Measurements from ENCODE around the gene CDK5RAP2.

The CDK5RAP2 gene

GRCh38 chr9:120393386-120394057 is 186.4 kb downstream of the CDK5RAP2 start:
- Histone ChIP-seq H3K9me2 (replicated peaks; ENCODE audit: low read depth, low read length) (no peaks in the 10 kb centered on the region), H3K36me3 (ENCODE audit: insufficient read depth, low read length) (peaks cover 86% of the 10 kb centered on the region), H4K20me1 (ENCODE audit: insufficient read depth, low read length, poor library complexity, severe bottlenecking) (peaks cover 4% of the 10 kb centered on the region), H3K9me3 (ENCODE audit: insufficient read depth, low read depth, low read length) (no peaks in the 10 kb centered on the region), H3K4me2 (ENCODE audit: low read depth, low read length, poor library complexity, severe bottlenecking) (peak overlapping the region; percentile 59), H3K9ac (ENCODE audit: low read depth, low read length, poor library complexity, severe bottlenecking) (no peak overlapping the region), H2AFZ (ENCODE audit: low read length) (no peak overlapping the region), H3K27me3 (ENCODE audit: insufficient read depth, low read length, poor library complexity, severe bottlenecking) (no peaks in the 10 kb centered on the region), H3K79me2 (ENCODE audit: insufficient read depth, low read length) (no peaks in the 10 kb centered on the region), H3K4me3 (ENCODE audit: low read length, poor library complexity, severe bottlenecking) (no peak overlapping the region), H3F3A (ENCODE audit: low read depth) (peaks cover 11% of the 10 kb centered on the region), H3K4me1 (ENCODE audit: insufficient read depth, low read length, poor library complexity, severe bottlenecking) (peaks cover 37% of the 10 kb centered on the region)
- TF ChIP-seq EZH2phosphoT487 (IDR thresholded peaks at IDR 0.05; ENCODE audit: borderline replicate concordance): no peak
- TF ChIP-seq, protein P1, sequence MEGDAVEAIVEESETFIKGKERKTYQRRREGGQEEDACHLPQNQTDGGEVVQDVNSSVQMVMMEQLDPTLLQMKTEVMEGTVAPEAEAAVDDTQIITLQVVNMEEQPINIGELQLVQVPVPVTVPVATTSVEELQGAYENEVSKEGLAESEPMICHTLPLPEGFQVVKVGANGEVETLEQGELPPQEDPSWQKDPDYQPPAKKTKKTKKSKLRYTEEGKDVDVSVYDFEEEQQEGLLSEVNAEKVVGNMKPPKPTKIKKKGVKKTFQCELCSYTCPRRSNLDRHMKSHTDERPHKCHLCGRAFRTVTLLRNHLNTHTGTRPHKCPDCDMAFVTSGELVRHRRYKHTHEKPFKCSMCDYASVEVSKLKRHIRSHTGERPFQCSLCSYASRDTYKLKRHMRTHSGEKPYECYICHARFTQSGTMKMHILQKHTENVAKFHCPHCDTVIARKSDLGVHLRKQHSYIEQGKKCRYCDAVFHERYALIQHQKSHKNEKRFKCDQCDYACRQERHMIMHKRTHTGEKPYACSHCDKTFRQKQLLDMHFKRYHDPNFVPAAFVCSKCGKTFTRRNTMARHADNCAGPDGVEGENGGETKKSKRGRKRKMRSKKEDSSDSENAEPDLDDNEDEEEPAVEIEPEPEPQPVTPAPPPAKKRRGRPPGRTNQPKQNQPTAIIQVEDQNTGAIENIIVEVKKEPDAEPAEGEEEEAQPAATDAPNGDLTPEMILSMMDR (conservative IDR thresholded peaks at IDR 0.05; ENCODE audit: low read length): peak; percentile 14; the same call in 1 of the 2 replicates

DNA sequence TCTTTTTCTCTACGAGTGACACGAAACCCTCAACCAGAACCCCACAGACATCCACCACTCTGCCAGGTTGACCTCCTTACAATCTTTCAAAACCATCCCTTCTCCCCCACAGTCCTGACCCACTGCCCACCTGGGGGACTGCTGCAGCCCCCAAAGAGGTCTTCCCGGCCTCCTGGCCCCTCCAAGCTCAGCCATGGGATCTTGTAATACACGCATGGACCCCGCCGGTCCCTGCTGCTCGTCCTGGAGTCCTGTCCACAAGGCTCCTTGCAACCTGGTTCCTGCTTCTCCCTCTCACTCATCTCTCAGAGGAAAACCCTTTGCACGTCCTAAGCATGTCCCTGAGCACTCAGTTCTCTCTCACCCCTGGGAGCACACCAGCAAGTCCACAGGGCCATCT is 187.3 kb downstream of the CDK5RAP2 start:
- H3K4me2 ChIP-seq (ENCODE audit: low read depth, low read length, poor library complexity, severe bottlenecking): no peak overlapping the region
- H3K9me3 ChIP-seq (ENCODE audit: insufficient read depth, low read depth, low read length): no peaks in the 10 kb centered on the region
- no peak overlapping the region for H2AFZ ChIP-seq (ENCODE audit: low read length)
- no peaks in the 10 kb centered on the region for H3K27me3 ChIP-seq (ENCODE audit: insufficient read depth, low read length, poor library complexity, severe bottlenecking)
- peaks cover 41% of the 10 kb centered on the region for H3K4me1 ChIP-seq (ENCODE audit: insufficient read depth, low read length, poor library complexity, severe bottlenecking)
- H4K20me1 ChIP-seq (ENCODE audit: insufficient read depth, low read length, poor library complexity, severe bottlenecking): peaks cover 4% of the 10 kb centered on the region
- no peak overlapping the region for H3K4me3 ChIP-seq (ENCODE audit: low read length, poor library complexity, severe bottlenecking)
- no peaks in the 10 kb centered on the region for H3K9me2 ChIP-seq (replicated peaks; ENCODE audit: low read depth, low read length)
- H3K36me3 ChIP-seq (ENCODE audit: insufficient read depth, low read length): peaks cover 89% of the 10 kb centered on the region
- no peak for TF ChIP-seq EZH2phosphoT487 (IDR thresholded peaks at IDR 0.05; ENCODE audit: borderline replicate concordance)
- TF ChIP-seq, protein P1 (conservative IDR thresholded peaks at IDR 0.05; ENCODE audit: low read length): no peak
- no peaks in the 10 kb centered on the region for H3K79me2 ChIP-seq (ENCODE audit: insufficient read depth, low read length)
- peaks cover 11% of the 10 kb centered on the region for H3F3A ChIP-seq (ENCODE audit: low read depth)
- H3K9ac ChIP-seq (ENCODE audit: low read depth, low read length, poor library complexity, severe bottlenecking): no peak overlapping the region

- H3K9ac ChIP-seq (ENCODE audit: low read depth, low read length, poor library complexity, severe bottlenecking): no peak overlapping the region
- peaks cover 45% of the 10 kb centered on the region for H3K4me1 ChIP-seq (ENCODE audit: insufficient read depth, low read length, poor library complexity, severe bottlenecking)
- no peak overlapping the region for H2AFZ ChIP-seq (ENCODE audit: low read length)
- H3K9me2 ChIP-seq (replicated peaks; ENCODE audit: low read depth, low read length): no peaks in the 10 kb centered on the region
- H3K9me3 ChIP-seq (ENCODE audit: insufficient read depth, low read depth, low read length): no peaks in the 10 kb centered on the region
- no peaks in the 10 kb centered on the region for H3K27me3 ChIP-seq (ENCODE audit: insufficient read depth, low read length, poor library complexity, severe bottlenecking)
- peaks cover 11% of the 10 kb centered on the region for H3F3A ChIP-seq (ENCODE audit: low read depth)
- no peak overlapping the region for H3K4me2 ChIP-seq (ENCODE audit: low read depth, low read length, poor library complexity, severe bottlenecking)
- TF ChIP-seq, protein P1 (conservative IDR thresholded peaks at IDR 0.05; ENCODE audit: low read length): no peak
- TF ChIP-seq EZH2phosphoT487 (IDR thresholded peaks at IDR 0.05; ENCODE audit: borderline replicate concordance): no peak
- no peak overlapping the region for H3K4me3 ChIP-seq (ENCODE audit: low read length, poor library complexity, severe bottlenecking)
- no peaks in the 10 kb centered on the region for H3K79me2 ChIP-seq (ENCODE audit: insufficient read depth, low read length)
- peaks cover 4% of the 10 kb centered on the region for H4K20me1 ChIP-seq (ENCODE audit: insufficient read depth, low read length, poor library complexity, severe bottlenecking)
- peaks cover 89% of the 10 kb centered on the region for H3K36me3 ChIP-seq (ENCODE audit: insufficient read depth, low read length)
These were observed 187.7 kb downstream of the CDK5RAP2 start for GRCh38 chr9:120392245-120392644.
